Esophagus muscularis mucosa (tissue), 4 donors: ENCODE results near the gene RAB5A.

Source experiments
- CTCF ChIP-seq, 3 experiments: fragments of 200-600 bp in 2 of 3; fragments of 450-650 bp in 1 of 3; sonication (generic) in 2 of 3; IDR thresholded peaks; one replicate each; pipeline ENCODE4 v1.5.1; 2017 to 2019; ENCODE audit warnings: antibody characterized with exemption in 3 of 3, mild to moderate bottlenecking in 2 of 3, moderate library complexity in 1 of 3
- EP300 ChIP-seq: sonication (generic); formaldehyde crosslinking; IDR thresholded peaks from one replicate; pipeline ENCODE4 v1.6.1; 2017; ENCODE audit warnings: antibody characterized with exemption
- POLR2A ChIP-seq: fragments of 450-650 bp; IDR thresholded peaks from one replicate; pipeline ENCODE4 v1.6.1; 2017; ENCODE audit warnings: antibody characterized with exemption, moderate library complexity, mild to moderate bottlenecking, low read depth

- TF ChIP-seq CTCF (IDR thresholded peaks at IDR 0.05) (no peak), EP300 (no peak), POLR2A (no peak)
Observed at GRCh38 chr3:20007960-20008359, 61.1 kb downstream of the RAB5A start.
